ENCODE results near the gene GRIN2A.

GRIN2A gene

GRCh38 chr16:10181196-10182162 lies 749 bp downstream of the GRIN2A start:
- ChIA-PET CTCF (interaction anchor here (1.4 kb wide), 1 partner anchor 9 kb away, joined by 5 read pairs; no protein-coding TSS in a partner anchor), POLR2A (no interaction called here)
- Histone ChIP-seq H3K27me3 (replicated peaks in 2 of 5; ENCODE audit: control insufficient read depth in 4 of 5, insufficient read depth in 5 of 5, low read length in 4 of 5) (peaks cover 16 to 88% (median 23%) of the 10 kb centered on the region in 5 experiments), H3K4me1 (ENCODE audit: control extremely low read depth in 1 of 4, control insufficient read depth in 4 of 4, insufficient read depth in 4 of 4, low read length in 3 of 4) (peaks cover 0 to 25% (median 13%) of the 10 kb centered on the region in 4 experiments), H3K9me3 (ENCODE audit: control extremely low read depth in 1 of 5, control insufficient read depth in 4 of 5, insufficient read depth in 2 of 5, low read depth in 1 of 5, low read length in 4 of 5) (no peaks in the 10 kb centered on the region), H3K36me3 (ENCODE audit: control insufficient read depth in 4 of 4, insufficient read depth in 4 of 4, low read length in 3 of 4) (no peaks in the 10 kb centered on the region), H3K4me3 (ENCODE audit: control insufficient read depth in 1 of 7, extremely low read depth in 1 of 7, insufficient read depth in 4 of 7, low read depth in 2 of 7, low read length in 6 of 7) (peak overlapping the region in 3 of 7 experiments; percentile 24 to 57 (median 40)), H3K27ac (ENCODE audit: insufficient read depth in 1 of 2, low read depth in 1 of 2, low read length in 2 of 2, poor library complexity in 1 of 2, severe bottlenecking in 2 of 2) (no peak overlapping the region)
- 3% methylated on average over 42 of the region's 85 CpGs for WGBS (ENCODE audit: insufficient coverage)
- peak; percentile 26 to 58 (median 52) for DNase-seq

- peak; percentile 51 to 59 (median 55) for DNase-seq
- H3K27ac ChIP-seq (ENCODE audit: insufficient read depth in 1 of 2, low read depth in 1 of 2, low read length in 2 of 2, poor library complexity in 1 of 2, severe bottlenecking in 2 of 2): no peak overlapping the region
- no peaks in the 10 kb centered on the region for H3K36me3 ChIP-seq (ENCODE audit: control insufficient read depth in 4 of 4, insufficient read depth in 4 of 4, low read length in 3 of 4)
- 9% methylated on average over 7 of the region's 24 CpGs for WGBS (ENCODE audit: insufficient coverage)
- ChIA-PET CTCF (interaction anchor here (1.2 to 1.4 kb wide), 2 partner anchors 8 to 9 kb away, joined by 3 to 5 read pairs; no protein-coding TSS in a partner anchor), POLR2A (no interaction called here)
- peaks cover 14 to 83% (median 23%) of the 10 kb centered on the region in 5 experiments for H3K27me3 ChIP-seq (replicated peaks in 2 of 5; ENCODE audit: control insufficient read depth in 4 of 5, insufficient read depth in 5 of 5, low read length in 4 of 5)
- peak overlapping the region in 2 of 7 experiments; percentile 40 to 57 for H3K4me3 ChIP-seq (ENCODE audit: control insufficient read depth in 1 of 7, extremely low read depth in 1 of 7, insufficient read depth in 4 of 7, low read depth in 2 of 7, low read length in 6 of 7)
- no peaks in the 10 kb centered on the region for H3K9me3 ChIP-seq (ENCODE audit: control extremely low read depth in 1 of 5, control insufficient read depth in 4 of 5, insufficient read depth in 2 of 5, low read depth in 1 of 5, low read length in 4 of 5)
- H3K4me1 ChIP-seq (ENCODE audit: control extremely low read depth in 1 of 4, control insufficient read depth in 4 of 4, insufficient read depth in 4 of 4, low read length in 3 of 4): peaks cover 0 to 25% (median 13%) of the 10 kb centered on the region in 4 experiments
Measured at GRCh38 chr16:10180771-10181163, 1.5 kb downstream of the GRIN2A start.

GRCh38 chr16:10180042-10180770 lies 2.0 kb downstream of the GRIN2A start:
- H3K27ac ChIP-seq (ENCODE audit: insufficient read depth in 1 of 2, low read depth in 1 of 2, low read length in 2 of 2, poor library complexity in 1 of 2, severe bottlenecking in 2 of 2): no peak overlapping the region
- no peaks in the 10 kb centered on the region for H3K36me3 ChIP-seq (ENCODE audit: control insufficient read depth in 4 of 4, insufficient read depth in 4 of 4, low read length in 3 of 4)
- H3K27me3 ChIP-seq (replicated peaks in 2 of 5; ENCODE audit: control insufficient read depth in 4 of 5, insufficient read depth in 5 of 5, low read length in 4 of 5): peaks cover 14 to 78% (median 23%) of the 10 kb centered on the region in 5 experiments
- POLR2A ChIA-PET: no interaction called here
- CTCF ChIA-PET: interaction anchor here (1.2 to 1.4 kb wide), 2 partner anchors 9 to 10 kb away, joined by 3 to 5 read pairs; no protein-coding TSS in a partner anchor
- H3K9me3 ChIP-seq (ENCODE audit: control extremely low read depth in 1 of 5, control insufficient read depth in 4 of 5, insufficient read depth in 2 of 5, low read depth in 1 of 5, low read length in 4 of 5): no peaks in the 10 kb centered on the region
- DNase-seq: no peak
- no peak overlapping the region for H3K4me3 ChIP-seq (ENCODE audit: control insufficient read depth in 1 of 7, extremely low read depth in 1 of 7, insufficient read depth in 4 of 7, low read depth in 2 of 7, low read length in 6 of 7)
- 38% methylated on average over 47 of the region's 53 CpGs for WGBS (ENCODE audit: insufficient coverage)
- H3K4me1 ChIP-seq (ENCODE audit: control extremely low read depth in 1 of 4, control insufficient read depth in 4 of 4, insufficient read depth in 4 of 4, low read length in 3 of 4): peaks cover 0 to 25% (median 13%) of the 10 kb centered on the region in 4 experiments

- Histone ChIP-seq H3K9me3 (ENCODE audit: control extremely low read depth in 1 of 5, control insufficient read depth in 4 of 5, insufficient read depth in 2 of 5, low read depth in 1 of 5, low read length in 4 of 5) (peaks cover 0 to 5% (median 0%) of the 10 kb centered on the region in 5 experiments), H3K4me1 (ENCODE audit: control extremely low read depth in 1 of 4, control insufficient read depth in 4 of 4, insufficient read depth in 4 of 4, low read length in 3 of 4) (peaks cover 0 to 25% (median 13%) of the 10 kb centered on the region in 4 experiments), H3K27ac (ENCODE audit: insufficient read depth in 1 of 2, low read depth in 1 of 2, low read length in 2 of 2, poor library complexity in 1 of 2, severe bottlenecking in 2 of 2) (no peak overlapping the region), H3K27me3 (replicated peaks in 2 of 5; ENCODE audit: control insufficient read depth in 4 of 5, insufficient read depth in 5 of 5, low read length in 4 of 5) (peaks cover under 1 to 65% (median 19%) of the 10 kb centered on the region in 5 experiments), H3K36me3 (ENCODE audit: control insufficient read depth in 4 of 4, insufficient read depth in 4 of 4, low read length in 3 of 4) (no peaks in the 10 kb centered on the region), H3K4me3 (ENCODE audit: control insufficient read depth in 1 of 7, extremely low read depth in 1 of 7, insufficient read depth in 4 of 7, low read depth in 2 of 7, low read length in 6 of 7) (no peak overlapping the region)
- no peak for DNase-seq
- no CpG with 5 or more reads among the region's 3 CpGs for WGBS (ENCODE audit: insufficient coverage)
- CTCF ChIA-PET: interaction anchor here (0.9 kb wide), 1 partner anchor 18 kb away, joined by 3 read pairs; no protein-coding TSS in a partner anchor
- POLR2A ChIA-PET: no interaction called here
Measured at GRCh38 chr16:10178526-10178925, 3.7 kb downstream of the GRIN2A start.

- Histone ChIP-seq H3K4me1 (ENCODE audit: control extremely low read depth in 1 of 4, control insufficient read depth in 4 of 4, insufficient read depth in 4 of 4, low read length in 3 of 4) (peaks cover 0 to 23% (median 11%) of the 10 kb centered on the region in 4 experiments), H3K4me3 (ENCODE audit: control insufficient read depth in 1 of 7, extremely low read depth in 1 of 7, insufficient read depth in 4 of 7, low read depth in 2 of 7, low read length in 6 of 7) (no peak overlapping the region), H3K36me3 (ENCODE audit: control insufficient read depth in 4 of 4, insufficient read depth in 4 of 4, low read length in 3 of 4) (no peaks in the 10 kb centered on the region), H3K27me3 (replicated peaks in 2 of 5; ENCODE audit: control insufficient read depth in 4 of 5, insufficient read depth in 5 of 5, low read length in 4 of 5) (peaks cover 0 to 61% (median 21%) of the 10 kb centered on the region in 5 experiments), H3K9me3 (ENCODE audit: control extremely low read depth in 1 of 5, control insufficient read depth in 4 of 5, insufficient read depth in 2 of 5, low read depth in 1 of 5, low read length in 4 of 5) (peaks cover 0 to 5% (median 3%) of the 10 kb centered on the region in 5 experiments), H3K27ac (ENCODE audit: insufficient read depth in 1 of 2, low read depth in 1 of 2, low read length in 2 of 2, poor library complexity in 1 of 2, severe bottlenecking in 2 of 2) (no peak overlapping the region)
- 100% methylated on average over 1 of the region's 2 CpGs for WGBS (ENCODE audit: insufficient coverage)
- CTCF ChIA-PET: interaction anchor here (0.9 kb wide), 1 partner anchor 18 kb away, joined by 3 read pairs; no protein-coding TSS in a partner anchor
- POLR2A ChIA-PET: no interaction called here
- no peak for DNase-seq
Measured at GRCh38 chr16:10178080-10178479, 4.1 kb downstream of the GRIN2A start.

GRCh38 chr16:10172848-10173655 lies 9.2 kb downstream of the GRIN2A start:
- Histone ChIP-seq H3K36me3 (ENCODE audit: control insufficient read depth in 4 of 4, insufficient read depth in 4 of 4, low read length in 3 of 4) (no peaks in the 10 kb centered on the region), H3K4me3 (ENCODE audit: control insufficient read depth in 1 of 7, extremely low read depth in 1 of 7, insufficient read depth in 4 of 7, low read depth in 2 of 7, low read length in 6 of 7) (no peak overlapping the region), H3K9me3 (ENCODE audit: control extremely low read depth in 1 of 5, control insufficient read depth in 4 of 5, insufficient read depth in 2 of 5, low read depth in 1 of 5, low read length in 4 of 5) (peaks cover 0 to 5% (median 3%) of the 10 kb centered on the region in 5 experiments), H3K27ac (ENCODE audit: insufficient read depth in 1 of 2, low read depth in 1 of 2, low read length in 2 of 2, poor library complexity in 1 of 2, severe bottlenecking in 2 of 2) (no peak overlapping the region), H3K4me1 (ENCODE audit: control extremely low read depth in 1 of 4, control insufficient read depth in 4 of 4, insufficient read depth in 4 of 4, low read length in 3 of 4) (no peaks in the 10 kb centered on the region), H3K27me3 (replicated peaks in 2 of 5; ENCODE audit: control insufficient read depth in 4 of 5, insufficient read depth in 5 of 5, low read length in 4 of 5) (peaks cover 0 to 10% (median 4%) of the 10 kb centered on the region in 5 experiments)
- no peak for DNase-seq
- POLR2A ChIA-PET: no interaction called here
- CTCF ChIA-PET: no interaction called here
- 94% methylated on average over 10 of the region's 16 CpGs for WGBS (ENCODE audit: insufficient coverage)

Data from common myeloid progenitor, CD34-positive (primary cell).